ENCODE measurements around the gene NT5DC1.

GRCh38 chr6:116254297-116255056 lies 153.8 kb downstream of the NT5DC1 start:
- TF ChIP-seq CTCF (conservative IDR thresholded peaks at IDR 0.05; ENCODE audit: low read length) (no peak), EZH2phosphoT487 (IDR thresholded peaks at IDR 0.05; ENCODE audit: borderline replicate concordance) (no peak)

All from Loucy (cell line).